Activated naive CD8-positive, alpha-beta T cell treated with anti-CD3 and anti-CD28 coated beads, Interleukin-2, amount 50 U/mL, for 24 hours (primary cell): ENCODE measurements around the gene MGAT4A.

ENCODE experiments used
- ATAC-seq: fragments of 150-1000 bp; cut with Tn5 transposase; one replicate; pipeline ENCODE4 v1.10.0; 2021
- DNase-seq: peaks from one replicate; pipeline ENCODE4 v3.0.0; 2021
- H3K27ac Mint-ChIP-seq: one replicate; pipeline ENCODE4 v1.8.0; 2021; ENCODE audit warnings: mild to moderate bottlenecking, mixed read lengths
- H3K27me3 Mint-ChIP-seq: one replicate; pipeline ENCODE4 v1.8.0; 2021; ENCODE audit warnings: mixed read lengths
- H3K36me3 Mint-ChIP-seq: one replicate; pipeline ENCODE4 v1.8.0; 2021; ENCODE audit warnings: low read depth, mixed read lengths
- H3K4me1 Mint-ChIP-seq: one replicate; pipeline ENCODE4 v1.8.0; 2021; ENCODE audit warnings: mixed read lengths
- H3K4me3 Mint-ChIP-seq: one replicate; pipeline ENCODE4 v1.8.0; 2021; ENCODE audit warnings: mild to moderate bottlenecking, moderate library complexity, mixed read lengths
- H3K9me3 Mint-ChIP-seq: one replicate; pipeline ENCODE4 v1.8.0; 2021; ENCODE audit warnings: mixed read lengths

MGAT4A gene

DNA sequence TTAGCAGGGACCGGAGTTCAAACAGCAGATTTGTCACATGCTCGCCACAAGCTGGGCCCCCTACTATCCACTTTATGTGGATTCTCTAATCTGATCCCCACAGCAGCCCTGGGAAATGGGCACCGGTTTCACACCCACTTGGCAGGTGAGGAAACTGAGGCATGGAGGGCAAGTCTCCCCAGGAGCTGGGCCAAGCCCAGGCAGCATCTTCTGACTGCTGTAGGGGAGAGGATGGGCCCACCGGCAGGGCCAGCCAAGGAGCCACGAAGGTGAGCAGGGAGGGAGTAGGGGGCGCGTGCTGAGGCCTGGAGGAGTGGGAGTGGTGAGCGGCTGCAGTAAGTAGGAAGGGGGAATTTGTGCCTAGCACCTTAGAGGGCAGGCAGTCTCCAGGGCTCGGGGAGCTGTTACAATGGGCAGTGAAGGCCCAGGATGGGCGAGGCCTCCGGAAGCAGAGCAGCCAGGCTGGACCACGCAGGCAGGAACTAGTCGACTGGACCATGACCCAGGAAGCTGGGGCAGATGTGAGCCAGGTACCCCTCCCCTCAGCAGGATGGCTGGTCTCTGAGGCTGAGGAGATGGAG is 159.7 kb downstream of the MGAT4A start:
- H3K27ac Mint-ChIP-seq = no peak overlapping the region
- no peaks in the 10 kb centered on the region for H3K27me3 Mint-ChIP-seq
- DNase-seq (no peak), ATAC-seq (no peak)
- H3K4me1 Mint-ChIP-seq = no peaks in the 10 kb centered on the region
- H3K4me3 Mint-ChIP-seq = no peak overlapping the region
- peaks cover 6% of the 10 kb centered on the region for H3K36me3 Mint-ChIP-seq
- no peaks in the 10 kb centered on the region for H3K9me3 Mint-ChIP-seq

GRCh38 chr2:98570356-98570755 is 160.6 kb downstream of the MGAT4A start:
- Mint-ChIP-seq H3K36me3 (peaks cover 6% of the 10 kb centered on the region), H3K4me1 (peaks cover 2% of the 10 kb centered on the region), H3K9me3 (no peaks in the 10 kb centered on the region), H3K27me3 (no peaks in the 10 kb centered on the region), H3K27ac (peak overlapping the region; percentile 35), H3K4me3 (no peak overlapping the region)
- no peak for ATAC-seq
- no peak for DNase-seq

DNA sequence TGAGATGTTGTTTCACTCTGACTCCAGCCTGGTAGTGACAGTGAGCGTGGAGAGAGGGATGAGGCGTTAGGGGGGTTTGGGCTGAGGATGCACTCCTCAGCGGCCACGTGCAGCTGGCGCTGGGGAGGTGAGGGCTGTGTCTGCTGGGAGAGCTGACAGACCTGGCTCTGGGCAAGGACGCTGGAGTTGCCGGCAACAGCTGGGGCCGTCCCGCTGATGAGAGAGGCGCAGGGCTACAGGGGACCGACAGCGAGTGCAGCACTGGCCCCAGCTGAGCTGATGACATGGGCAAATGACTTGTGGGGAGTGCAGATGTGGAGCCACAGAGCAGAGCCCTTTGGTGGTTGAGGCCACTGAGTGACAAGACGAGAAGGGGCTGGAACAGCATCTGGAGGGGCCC is 161.0 kb downstream of the MGAT4A start:
- H3K27ac Mint-ChIP-seq = peak overlapping the region; percentile 35
- H3K4me1 Mint-ChIP-seq = peaks cover 3% of the 10 kb centered on the region
- ATAC-seq (no peak), DNase-seq (no peak)
- no peaks in the 10 kb centered on the region for H3K27me3 Mint-ChIP-seq
- H3K9me3 Mint-ChIP-seq = no peaks in the 10 kb centered on the region
- H3K36me3 Mint-ChIP-seq = peaks cover 6% of the 10 kb centered on the region
- no peak overlapping the region for H3K4me3 Mint-ChIP-seq

GRCh38 chr2:98569197-98569793 is 161.6 kb downstream of the MGAT4A start:
- no peak overlapping the region for H3K27ac Mint-ChIP-seq
- peak; percentile 83 for DNase-seq

More at GRCh38 chr2:98569197-98569793, 161.6 kb downstream of the MGAT4A start:
- peak; percentile 67 for ATAC-seq
- Mint-ChIP-seq H3K9me3 (no peaks in the 10 kb centered on the region), H3K27me3 (no peaks in the 10 kb centered on the region), H3K4me3 (no peak overlapping the region), H3K36me3 (peaks cover 6% of the 10 kb centered on the region), H3K4me1 (peaks cover 3% of the 10 kb centered on the region)
